Liver (tissue), 9 donors: ENCODE results near the gene ST8SIA5. TPM values are rescaled to one million over a fixed set of nuclear protein-coding genes. Genes with fewer than 3 reads are reported as not detected.

Source experiments
- DNase-seq: peaks from one replicate; pipeline ENCODE4 v3.0.0-alpha.2; 2017; ENCODE audit warnings: low spot score
- H3K27ac ChIP-seq, 2 donors: one replicate each; pipeline ENCODE4 v1.7.0; 2013; ENCODE audit warnings: inconsistent platforms in 2 of 2, low read length in 2 of 2, control low read depth in 1 of 2, low read depth in 1 of 2, mild to moderate bottlenecking in 1 of 2
- H3K27me3 ChIP-seq, 4 donors: one replicate each; pipeline versions ENCODE4 v1.6.1 to v1.7.0; 2013; ENCODE audit warnings: low read length in 3 of 4, inconsistent platforms in 1 of 4, mild to moderate bottlenecking in 1 of 4, moderate library complexity in 1 of 4; ENCODE audit not compliant: control insufficient read depth in 4 of 4, insufficient read depth in 4 of 4
- H3K36me3 ChIP-seq, 4 donors: one replicate each; pipeline versions ENCODE4 v1.6.1 to v1.7.0; 2013; ENCODE audit warnings: low read length in 3 of 4, mild to moderate bottlenecking in 3 of 4, low read depth in 1 of 4, moderate library complexity in 1 of 4; ENCODE audit not compliant: control insufficient read depth in 4 of 4, insufficient read depth in 3 of 4
- H3K4me1 ChIP-seq, 4 donors: one replicate each; pipeline versions ENCODE4 v1.6.1 to v1.7.0; 2013; ENCODE audit warnings: low read length in 3 of 4, mild to moderate bottlenecking in 3 of 4, moderate library complexity in 1 of 4; ENCODE audit not compliant: control insufficient read depth in 4 of 4, insufficient read depth in 4 of 4
- H3K4me3 ChIP-seq, 3 donors: one replicate each; pipeline versions ENCODE4 v1.6.1 to v1.7.0; 2013; ENCODE audit warnings: low read length in 3 of 3, control low read depth in 1 of 3, low read depth in 1 of 3, mild to moderate bottlenecking in 1 of 3
- H3K9ac ChIP-seq, 2 donors: one replicate each; pipeline ENCODE4 v1.7.0; 2013; ENCODE audit warnings: low read length in 2 of 2, mild to moderate bottlenecking in 2 of 2, moderate library complexity in 2 of 2, control low read depth in 1 of 2, low read depth in 1 of 2
- H3K9me3 ChIP-seq, 4 donors: one replicate each; pipeline versions ENCODE4 v1.6.1 to v1.7.0; 2013; ENCODE audit warnings: low read length in 3 of 4; ENCODE audit not compliant: control insufficient read depth in 4 of 4
- ATF3 ChIP-seq: IDR thresholded peaks from 2 replicates; pipeline ENCODE4 v1.6.1; 2016; ENCODE audit warnings: antibody characterized with exemption
- EGR1 ChIP-seq, 2 donors: IDR thresholded peaks; 2 replicates each; pipeline ENCODE4 v1.6.1; 2016 to 2018; ENCODE audit warnings: antibody characterized with exemption in 2 of 2, low read depth in 2 of 2
- FOXA1 ChIP-seq: IDR thresholded peaks from 2 replicates; pipeline ENCODE4 v1.6.1; 2016; ENCODE audit warnings: antibody characterized with exemption
- FOXA2 ChIP-seq: IDR thresholded peaks from 2 replicates; pipeline ENCODE4 v1.6.1; 2016; ENCODE audit warnings: antibody characterized with exemption
- GABPA ChIP-seq, 2 donors: IDR thresholded peaks in 1 of 2; conservative IDR thresholded peaks in 1 of 2; 2 replicates each; pipeline ENCODE4 v1.6.1; 2016; ENCODE audit warnings: antibody characterized with exemption in 2 of 2, mild to moderate bottlenecking in 1 of 2, moderate library complexity in 1 of 2
- HNF4A ChIP-seq, 2 donors: conservative IDR thresholded peaks; 2 replicates each; pipeline ENCODE4 v1.6.1; 2016; ENCODE audit warnings: antibody characterized with exemption in 2 of 2, mild to moderate bottlenecking in 2 of 2
- HNF4G ChIP-seq: IDR thresholded peaks from 2 replicates; pipeline ENCODE4 v1.6.1; 2016; ENCODE audit warnings: antibody characterized with exemption
- JUND ChIP-seq, 2 donors: IDR thresholded peaks; 2 replicates each; pipeline ENCODE4 v1.6.1; 2016; ENCODE audit warnings: antibody characterized with exemption in 2 of 2
- NR2F2 ChIP-seq: IDR thresholded peaks from 2 replicates; pipeline ENCODE4 v1.6.1; 2016; ENCODE audit warnings: antibody characterized with exemption
- RAD21 ChIP-seq, 2 donors: IDR thresholded peaks; 2 replicates each; pipeline ENCODE4 v1.6.1; 2016; ENCODE audit warnings: antibody characterized with exemption in 2 of 2, mild to moderate bottlenecking in 2 of 2
- RXRA ChIP-seq, 2 donors: IDR thresholded peaks; 2 replicates each; pipeline ENCODE4 v1.6.1; 2017 to 2018; ENCODE audit warnings: antibody characterized with exemption in 2 of 2, mild to moderate bottlenecking in 1 of 2
- SP1 ChIP-seq: IDR thresholded peaks from 2 replicates; pipeline ENCODE4 v1.6.1; 2018; ENCODE audit warnings: antibody characterized with exemption, mild to moderate bottlenecking
- TAF1 ChIP-seq: conservative IDR thresholded peaks from 2 replicates; pipeline ENCODE4 v1.6.1; 2016; ENCODE audit warnings: antibody characterized with exemption, mild to moderate bottlenecking
- YY1 ChIP-seq: IDR thresholded peaks from 2 replicates; pipeline ENCODE4 v1.6.1; 2016; ENCODE audit warnings: antibody characterized with exemption, mild to moderate bottlenecking
- WGBS: extraction: QIAGEN DNeasy Blood & Tissue Kit; methylation state at CpG from one replicate; pipeline ENCODE4 v1.1.7; 2013; 5-methylcytosine and 5-hydroxymethylcytosine counted together
- polyA plus RNA-seq, 2 donors: library from polyadenylated mRNA; stranded (reverse) in 1 of 2; unstranded in 1 of 2; fragments of 200-250 nt in 1 of 2; fragments of >200 nt in 1 of 2; fragmentation: Nextera tagmentation in 1 of 2; extraction: Ambion mirVana in 1 of 2; gene quantifications; one replicate each; pipeline versions ENCODE4 v1.2.1 to v1.2.3, GENCODE V29; 2013 to 2015
- total RNA-seq, 2 donors: library from RNA; depleted of rRNA; stranded (reverse); fragments of >200 nt; gene quantifications; one replicate each; pipeline ENCODE4 v1.2.3, GENCODE V29; 2014
- TF ChIP-seq, protein P1 (sequence below): IDR thresholded peaks from 2 replicates; pipeline ENCODE4 v1.6.1; 2016; ENCODE audit warnings: antibody characterized with exemption, mild to moderate bottlenecking
- TF ChIP-seq, protein P2 (sequence below): IDR thresholded peaks from 2 replicates; pipeline ENCODE4 v1.6.1; 2016; ENCODE audit warnings: antibody characterized with exemption
- TF ChIP-seq, protein P3 (sequence below): fragments of 150-350 bp; IDR thresholded peaks from 2 replicates; pipeline ENCODE4 v1.5.1; 2017; ENCODE audit warnings: improper control_type of control experiment, low read depth, low read length; ENCODE audit not compliant: missing input control
- donor health status: healthy.
- donor health status: healthy.
- donor health status: healthy.
- donor health status: healthy.
- donor health status: healthy.

ST8SIA5 gene
- total and polyA plus RNA-seq, 4 donors, result under 0.01 to 0.12 (median 0.05) TPM; not detected in 1

- Histone ChIP-seq H3K4me3 (no peak overlapping the region), H3K9ac (no peak overlapping the region), H3K27ac (no peak overlapping the region), H3K9me3 (no peaks in the 10 kb centered on the region), H3K27me3 (peaks cover 0 to 3% (median under 1%) of the 10 kb centered on the region in 4 donors), H3K4me1 (no peaks in the 10 kb centered on the region), H3K36me3 (no peaks in the 10 kb centered on the region)
- WGBS, result 54% methylated on average over 2 of the region's 2 CpGs
- TF ChIP-seq HNF4G, result no peak
- TF ChIP-seq JUND (IDR thresholded peaks at IDR 0.05), result no peak
- TF ChIP-seq FOXA1, result no peak
- no peak for TF ChIP-seq FOXA2
- TF ChIP-seq, protein P1, sequence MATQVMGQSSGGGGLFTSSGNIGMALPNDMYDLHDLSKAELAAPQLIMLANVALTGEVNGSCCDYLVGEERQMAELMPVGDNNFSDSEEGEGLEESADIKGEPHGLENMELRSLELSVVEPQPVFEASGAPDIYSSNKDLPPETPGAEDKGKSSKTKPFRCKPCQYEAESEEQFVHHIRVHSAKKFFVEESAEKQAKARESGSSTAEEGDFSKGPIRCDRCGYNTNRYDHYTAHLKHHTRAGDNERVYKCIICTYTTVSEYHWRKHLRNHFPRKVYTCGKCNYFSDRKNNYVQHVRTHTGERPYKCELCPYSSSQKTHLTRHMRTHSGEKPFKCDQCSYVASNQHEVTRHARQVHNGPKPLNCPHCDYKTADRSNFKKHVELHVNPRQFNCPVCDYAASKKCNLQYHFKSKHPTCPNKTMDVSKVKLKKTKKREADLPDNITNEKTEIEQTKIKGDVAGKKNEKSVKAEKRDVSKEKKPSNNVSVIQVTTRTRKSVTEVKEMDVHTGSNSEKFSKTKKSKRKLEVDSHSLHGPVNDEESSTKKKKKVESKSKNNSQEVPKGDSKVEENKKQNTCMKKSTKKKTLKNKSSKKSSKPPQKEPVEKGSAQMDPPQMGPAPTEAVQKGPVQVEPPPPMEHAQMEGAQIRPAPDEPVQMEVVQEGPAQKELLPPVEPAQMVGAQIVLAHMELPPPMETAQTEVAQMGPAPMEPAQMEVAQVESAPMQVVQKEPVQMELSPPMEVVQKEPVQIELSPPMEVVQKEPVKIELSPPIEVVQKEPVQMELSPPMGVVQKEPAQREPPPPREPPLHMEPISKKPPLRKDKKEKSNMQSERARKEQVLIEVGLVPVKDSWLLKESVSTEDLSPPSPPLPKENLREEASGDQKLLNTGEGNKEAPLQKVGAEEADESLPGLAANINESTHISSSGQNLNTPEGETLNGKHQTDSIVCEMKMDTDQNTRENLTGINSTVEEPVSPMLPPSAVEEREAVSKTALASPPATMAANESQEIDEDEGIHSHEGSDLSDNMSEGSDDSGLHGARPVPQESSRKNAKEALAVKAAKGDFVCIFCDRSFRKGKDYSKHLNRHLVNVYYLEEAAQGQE, result no peak
- TF ChIP-seq RXRA (IDR thresholded peaks at IDR 0.05), result no peak
- TF ChIP-seq HNF4A (conservative IDR thresholded peaks at IDR 0.05), result no peak
- no peak for TF ChIP-seq TAF1
- DNase-seq, result no peak
These were observed 129.7 kb downstream of the ST8SIA5 start for GRCh38 chr18:46627136-46627535.

- WGBS, result 82% methylated on average over 5 of the region's 5 CpGs
- TF ChIP-seq, protein P2, sequence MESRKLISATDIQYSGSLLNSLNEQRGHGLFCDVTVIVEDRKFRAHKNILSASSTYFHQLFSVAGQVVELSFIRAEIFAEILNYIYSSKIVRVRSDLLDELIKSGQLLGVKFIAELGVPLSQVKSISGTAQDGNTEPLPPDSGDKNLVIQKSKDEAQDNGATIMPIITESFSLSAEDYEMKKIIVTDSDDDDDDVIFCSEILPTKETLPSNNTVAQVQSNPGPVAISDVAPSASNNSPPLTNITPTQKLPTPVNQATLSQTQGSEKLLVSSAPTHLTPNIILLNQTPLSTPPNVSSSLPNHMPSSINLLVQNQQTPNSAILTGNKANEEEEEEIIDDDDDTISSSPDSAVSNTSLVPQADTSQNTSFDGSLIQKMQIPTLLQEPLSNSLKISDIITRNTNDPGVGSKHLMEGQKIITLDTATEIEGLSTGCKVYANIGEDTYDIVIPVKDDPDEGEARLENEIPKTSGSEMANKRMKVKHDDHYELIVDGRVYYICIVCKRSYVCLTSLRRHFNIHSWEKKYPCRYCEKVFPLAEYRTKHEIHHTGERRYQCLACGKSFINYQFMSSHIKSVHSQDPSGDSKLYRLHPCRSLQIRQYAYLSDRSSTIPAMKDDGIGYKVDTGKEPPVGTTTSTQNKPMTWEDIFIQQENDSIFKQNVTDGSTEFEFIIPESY, result no peak
- no peak for TF ChIP-seq RXRA (IDR thresholded peaks at IDR 0.05)
- no peak for TF ChIP-seq ATF3
- no peak for TF ChIP-seq HNF4G
- TF ChIP-seq, protein P1, result no peak
- TF ChIP-seq RAD21 (IDR thresholded peaks at IDR 0.05), result no peak
- TF ChIP-seq NR2F2, result no peak
- TF ChIP-seq TAF1, result no peak
- TF ChIP-seq FOXA1, result no peak
- no peak for TF ChIP-seq FOXA2
- TF ChIP-seq YY1, result no peak
- TF ChIP-seq SP1, result no peak
- TF ChIP-seq HNF4A (conservative IDR thresholded peaks at IDR 0.05), result no peak
- TF ChIP-seq, protein P3, sequence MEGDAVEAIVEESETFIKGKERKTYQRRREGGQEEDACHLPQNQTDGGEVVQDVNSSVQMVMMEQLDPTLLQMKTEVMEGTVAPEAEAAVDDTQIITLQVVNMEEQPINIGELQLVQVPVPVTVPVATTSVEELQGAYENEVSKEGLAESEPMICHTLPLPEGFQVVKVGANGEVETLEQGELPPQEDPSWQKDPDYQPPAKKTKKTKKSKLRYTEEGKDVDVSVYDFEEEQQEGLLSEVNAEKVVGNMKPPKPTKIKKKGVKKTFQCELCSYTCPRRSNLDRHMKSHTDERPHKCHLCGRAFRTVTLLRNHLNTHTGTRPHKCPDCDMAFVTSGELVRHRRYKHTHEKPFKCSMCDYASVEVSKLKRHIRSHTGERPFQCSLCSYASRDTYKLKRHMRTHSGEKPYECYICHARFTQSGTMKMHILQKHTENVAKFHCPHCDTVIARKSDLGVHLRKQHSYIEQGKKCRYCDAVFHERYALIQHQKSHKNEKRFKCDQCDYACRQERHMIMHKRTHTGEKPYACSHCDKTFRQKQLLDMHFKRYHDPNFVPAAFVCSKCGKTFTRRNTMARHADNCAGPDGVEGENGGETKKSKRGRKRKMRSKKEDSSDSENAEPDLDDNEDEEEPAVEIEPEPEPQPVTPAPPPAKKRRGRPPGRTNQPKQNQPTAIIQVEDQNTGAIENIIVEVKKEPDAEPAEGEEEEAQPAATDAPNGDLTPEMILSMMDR, result no peak
- no peak for TF ChIP-seq EGR1 (IDR thresholded peaks at IDR 0.05; ENCODE audit: low read depth in 2 of 2)
- TF ChIP-seq GABPA (IDR thresholded peaks at IDR 0.05 in 1 of 2, conservative IDR thresholded peaks at IDR 0.05 in 1 of 2), result no peak
These were observed 131.8 kb downstream of the ST8SIA5 start for GRCh38 chr18:46625069-46625468.

More at GRCh38 chr18:46625069-46625468, 131.8 kb downstream of the ST8SIA5 start:
- Histone ChIP-seq H3K9me3 (no peaks in the 10 kb centered on the region), H3K4me3 (no peak overlapping the region), H3K36me3 (no peaks in the 10 kb centered on the region), H3K27me3 (peaks cover 0 to 2% (median under 1%) of the 10 kb centered on the region in 4 donors), H3K27ac (no peak overlapping the region), H3K9ac (no peak overlapping the region), H3K4me1 (no peaks in the 10 kb centered on the region)
- no peak for DNase-seq
